Measurements from ENCODE around the gene EID2. TPM values are rescaled to one million over a fixed set of nuclear protein-coding genes. Genes with fewer than 3 reads are reported as not detected.

Gene EID2
- total RNA-seq, 1 donor from 2014 or later: 20.2 TPM

- peaks cover 18% of the 10 kb centered on the region for H3K9me3 Mint-ChIP-seq (ENCODE audit: unreplicated experiment)
- H3K27me3 Mint-ChIP-seq (ENCODE audit: unreplicated experiment): peaks cover 18% of the 10 kb centered on the region
- DNase-seq: no peak
- H3K27ac Mint-ChIP-seq (ENCODE audit: unreplicated experiment): peak overlapping the region; percentile 90
- H3K36me3 Mint-ChIP-seq (ENCODE audit: unreplicated experiment): peaks cover 4% of the 10 kb centered on the region
- H3K4me1 Mint-ChIP-seq (ENCODE audit: low read depth, unreplicated experiment): peaks cover 14% of the 10 kb centered on the region
- no peak overlapping the region for H3K4me3 Mint-ChIP-seq (ENCODE audit: unreplicated experiment)
- TF ChIP-seq CTCF (IDR thresholded peaks at IDR 0.05; ENCODE audit: partially characterized antibody, unreplicated experiment): no peak
These were observed 45.3 kb downstream of the EID2 start for GRCh38 chr19:39494661-39495060.

- H3K4me3 Mint-ChIP-seq (ENCODE audit: unreplicated experiment): no peak overlapping the region
- H3K4me1 Mint-ChIP-seq (ENCODE audit: low read depth, unreplicated experiment): peaks cover 17% of the 10 kb centered on the region
- peaks cover 10% of the 10 kb centered on the region for H3K27me3 Mint-ChIP-seq (ENCODE audit: unreplicated experiment)
- peaks cover 6% of the 10 kb centered on the region for H3K9me3 Mint-ChIP-seq (ENCODE audit: unreplicated experiment)
- no peak for TF ChIP-seq CTCF (IDR thresholded peaks at IDR 0.05; ENCODE audit: partially characterized antibody, unreplicated experiment)
- no peaks in the 10 kb centered on the region for H3K36me3 Mint-ChIP-seq (ENCODE audit: unreplicated experiment)
- no peak for DNase-seq
- H3K27ac Mint-ChIP-seq (ENCODE audit: unreplicated experiment): peak overlapping the region; percentile 81
These were observed 47.2 kb downstream of the EID2 start for GRCh38 chr19:39492788-39493187.

- no peak for DNase-seq
- peaks cover 10% of the 10 kb centered on the region for H3K27me3 Mint-ChIP-seq (ENCODE audit: unreplicated experiment)
- no peaks in the 10 kb centered on the region for H3K36me3 Mint-ChIP-seq (ENCODE audit: unreplicated experiment)
- no peak for TF ChIP-seq CTCF (IDR thresholded peaks at IDR 0.05; ENCODE audit: partially characterized antibody, unreplicated experiment)
- H3K4me3 Mint-ChIP-seq (ENCODE audit: unreplicated experiment): no peak overlapping the region
- peaks cover 18% of the 10 kb centered on the region for H3K4me1 Mint-ChIP-seq (ENCODE audit: low read depth, unreplicated experiment)
- no peak overlapping the region for H3K27ac Mint-ChIP-seq (ENCODE audit: unreplicated experiment)
- peaks cover 4% of the 10 kb centered on the region for H3K9me3 Mint-ChIP-seq (ENCODE audit: unreplicated experiment)
These were observed 47.7 kb downstream of the EID2 start for GRCh38 chr19:39492225-39492624.

GRCh38 chr19:39489756-39490155, 50.2 kb downstream of the EID2 start:
- Mint-ChIP-seq H3K4me3 (ENCODE audit: unreplicated experiment) (no peak overlapping the region), H3K9me3 (ENCODE audit: unreplicated experiment) (peaks cover 7% of the 10 kb centered on the region), H3K36me3 (ENCODE audit: unreplicated experiment) (peaks cover 10% of the 10 kb centered on the region), H3K4me1 (ENCODE audit: low read depth, unreplicated experiment) (peaks cover 28% of the 10 kb centered on the region), H3K27ac (ENCODE audit: unreplicated experiment) (peak overlapping the region; percentile 38), H3K27me3 (ENCODE audit: unreplicated experiment) (peaks cover 8% of the 10 kb centered on the region)
- no peak for TF ChIP-seq CTCF (IDR thresholded peaks at IDR 0.05; ENCODE audit: partially characterized antibody, unreplicated experiment)
- no peak for DNase-seq

Other genes starting within 250 kb of the EID2 start
- gene IFNL1, start 243.8 kb downstream of the EID2 start, total RNA-seq (ENCODE audit: unreplicated experiment): not detected
- gene LRFN1, start 219.3 kb downstream of the EID2 start, total RNA-seq (ENCODE audit: unreplicated experiment): 56.3 TPM
- 1.2 TPM for gene GMFG, start 204.1 kb downstream of the EID2 start, total RNA-seq (ENCODE audit: unreplicated experiment)
- 119 TPM for gene SAMD4B, start 197.7 kb downstream of the EID2 start, total RNA-seq (ENCODE audit: unreplicated experiment)
- gene PAF1, start 149.1 kb downstream of the EID2 start, total RNA-seq (ENCODE audit: unreplicated experiment): 36.2 TPM
- 30.1 TPM for gene MED29, start 148.8 kb downstream of the EID2 start, total RNA-seq (ENCODE audit: unreplicated experiment)
- 3.1 TPM for gene ZFP36, start 133.3 kb downstream of the EID2 start, total RNA-seq (ENCODE audit: unreplicated experiment)
- gene PLEKHG2, start 127.5 kb downstream of the EID2 start, total RNA-seq (ENCODE audit: unreplicated experiment): 205 TPM
- 912 TPM for gene RPS16, start 104.2 kb downstream of the EID2 start, total RNA-seq (ENCODE audit: unreplicated experiment)
- 160 TPM for gene SUPT5H, start 94.6 kb downstream of the EID2 start, total RNA-seq (ENCODE audit: unreplicated experiment)
- gene TIMM50, start 59.3 kb downstream of the EID2 start, total RNA-seq (ENCODE audit: unreplicated experiment): 256 TPM
- gene DLL3, start 41.2 kb downstream of the EID2 start, total RNA-seq (ENCODE audit: unreplicated experiment): 788 TPM
- 9.9 TPM for gene SELENOV, start 25.0 kb downstream of the EID2 start, total RNA-seq (ENCODE audit: unreplicated experiment)
- 7.6 TPM for gene EID2B, start 7.3 kb downstream of the EID2 start, total RNA-seq (ENCODE audit: unreplicated experiment)
- gene LGALS13, start 62.4 kb upstream of the EID2 start, total RNA-seq (ENCODE audit: unreplicated experiment): not detected
- not detected for gene LGALS16, start 115.8 kb upstream of the EID2 start, total RNA-seq (ENCODE audit: unreplicated experiment)
- not detected for gene LGALS14, start 164.3 kb upstream of the EID2 start, total RNA-seq (ENCODE audit: unreplicated experiment)
- gene CLC, start 197.9 kb upstream of the EID2 start, total RNA-seq (ENCODE audit: unreplicated experiment): not detected
- gene LEUTX, start 238.7 kb upstream of the EID2 start, total RNA-seq (ENCODE audit: unreplicated experiment): 1.6 TPM